ENCODE measurements around the gene TBCC. TPM values are rescaled to one million over a fixed set of nuclear protein-coding genes. Genes with fewer than 3 reads are reported as not detected.

TBCC gene
- 15.3 to 18.4 TPM (median 15.6 TPM) in 5 replicates for total RNA-seq (2022; extraction: Qiagen RNA extraction)

GRCh38 chr6:42745640-42746462 lies at the start of gene TBCC:
TBCC (minus strand) TSS chr6:42746103; CDS start chr6:42746073, 30 bp downstream.

GRCh38 chr6:42781796-42782688 lies 36.1 kb upstream of the TBCC start, which contains the start of gene BICRAL:
BICRAL (plus strand) TSS chr6:42782052; CDS start chr6:42822023, 39,971 bp downstream.

GRCh38 chr6:42722497-42722896 lies 23.4 kb downstream of the TBCC start, which contains the start of gene PRPH2:
PRPH2 (minus strand) TSS chr6:42722597; CDS start chr6:42722334, 263 bp downstream.

Other genes starting within 250 kb of the TBCC start
- gene UBR2, start 182.1 kb downstream of the TBCC start, total RNA-seq (2022; extraction: Qiagen RNA extraction), result 5.8 to 6.9 TPM (median 6.6 TPM) in 5 replicates
- not detected in 5 replicates for gene PRPH2, start 23.5 kb downstream of the TBCC start, total RNA-seq (2022; extraction: Qiagen RNA extraction)
- gene BICRAL, start 35.9 kb upstream of the TBCC start, total RNA-seq (2022; extraction: Qiagen RNA extraction), result 2.2 to 3.1 TPM (median 2.8 TPM) in 5 replicates
- gene RPL7L1, start 133.5 kb upstream of the TBCC start, total RNA-seq (2022; extraction: Qiagen RNA extraction), result 55.3 to 98.5 TPM (median 60.4 TPM) in 5 replicates
- gene PTCRA, start 169.9 kb upstream of the TBCC start, total RNA-seq (2022; extraction: Qiagen RNA extraction), result not detected in 5 replicates
- 36.8 to 45.0 TPM (median 43.5 TPM) in 5 replicates for gene CNPY3, start 183.4 kb upstream of the TBCC start, total RNA-seq (2022; extraction: Qiagen RNA extraction)
- gene GNMT, start 214.7 kb upstream of the TBCC start, total RNA-seq (2022; extraction: Qiagen RNA extraction), result 0.06 to 0.16 TPM (median 0.10 TPM) in 4 of 5 replicates, not detected in the other
- 6.2 to 9.7 TPM (median 9.3 TPM) in 5 replicates for gene PEX6, start 233.1 kb upstream of the TBCC start, total RNA-seq (2022; extraction: Qiagen RNA extraction)
- gene PPP2R5D, start 238.5 kb upstream of the TBCC start, total RNA-seq (2022; extraction: Qiagen RNA extraction), result 25.3 to 28.9 TPM (median 27.0 TPM) in 5 replicates